Osteoblast (primary cell): Measurements from ENCODE around the gene TNRC18. TPM values are rescaled to one million over a fixed set of nuclear protein-coding genes. Genes with fewer than 3 reads are reported as not detected.

Source experiments
- DNase-seq: peaks from one replicate; pipeline ENCODE4 v3.0.0; 2011; ENCODE audit warnings: low spot score, mixed read lengths; ENCODE audit not compliant: insufficient read length; ENCODE audit errors: missing footprints
- H2AFZ ChIP-seq: 2 replicates; pipeline ENCODE4 v1.6.0; 2011; ENCODE audit warnings: mild to moderate bottlenecking, low read length
- H3K27ac ChIP-seq: 2 replicates; pipeline ENCODE4 v1.5.1; 2011; ENCODE audit warnings: mild to moderate bottlenecking, low read depth, low read length, moderate library complexity
- H3K27me3 ChIP-seq: 2 replicates; pipeline ENCODE4 v1.6.0; 2012; ENCODE audit warnings: mild to moderate bottlenecking, control low read depth, inconsistent platforms, low read length, moderate library complexity; ENCODE audit not compliant: insufficient read depth
- H3K36me3 ChIP-seq: 2 replicates; pipeline ENCODE4 v1.5.1; 2011; ENCODE audit warnings: mild to moderate bottlenecking, low read length, control low read depth, moderate library complexity; ENCODE audit not compliant: insufficient read depth
- H3K4me1 ChIP-seq: 2 replicates; pipeline ENCODE4 v1.5.1; 2011; ENCODE audit warnings: mild to moderate bottlenecking, low read length, control low read depth, moderate library complexity; ENCODE audit not compliant: insufficient read depth
- H3K4me2 ChIP-seq: 2 replicates; pipeline ENCODE4 v1.6.0; 2011; ENCODE audit warnings: mild to moderate bottlenecking, low read length; ENCODE audit not compliant: insufficient read depth
- H3K4me3 ChIP-seq: fragments of 200-600 bp; sonication (generic); 3 replicates; pipeline ENCODE4 v1.5.1; 2012; ENCODE audit warnings: mild to moderate bottlenecking, low read length, inconsistent platforms; ENCODE audit not compliant: insufficient read depth
- H3K79me2 ChIP-seq: 2 replicates; pipeline ENCODE4 v1.6.0; 2012; ENCODE audit warnings: mild to moderate bottlenecking, low read length, control low read depth, inconsistent platforms; ENCODE audit not compliant: insufficient read depth
- H3K9me3 ChIP-seq: 2 replicates; pipeline ENCODE4 v1.5.1; 2011; ENCODE audit warnings: low read depth, low read length, control low read depth
- H4K20me1 ChIP-seq: 2 replicates; pipeline ENCODE4 v1.6.0; 2012; ENCODE audit warnings: mild to moderate bottlenecking, low read length, control low read depth; ENCODE audit not compliant: insufficient read depth
- CTCF ChIP-seq: IDR thresholded peaks from 2 replicates; pipeline ENCODE4 v1.5.1; 2011; ENCODE audit warnings: mild to moderate bottlenecking, low read depth, low read length, moderate library complexity; ENCODE audit errors: extremely low read depth
- total RNA-seq: library from RNA; depleted of rRNA; stranded (reverse); fragments of >200 nt; gene quantifications from 2 replicates; pipeline ENCODE4 v1.2.3, GENCODE V29; 2012

The TNRC18 gene
- total RNA-seq, 1 donor: 83.6 TPM

- Histone ChIP-seq H2AFZ (no peak overlapping the region), H3K27ac (no peak overlapping the region), H3K79me2 (no peaks in the 10 kb centered on the region), H3K36me3 (no peaks in the 10 kb centered on the region), H3K27me3 (no peaks in the 10 kb centered on the region), H3K4me2 (no peak overlapping the region), H3K4me1 (peaks cover 7% of the 10 kb centered on the region), H4K20me1 (peaks cover 2% of the 10 kb centered on the region), H3K4me3 (no peak overlapping the region), H3K9me3 (no peaks in the 10 kb centered on the region)
- DNase-seq: no peak
- TF ChIP-seq CTCF: no peak
These were observed 28.9 kb upstream of the TNRC18 start for GRCh38 chr7:5452470-5452899.

- Histone ChIP-seq H3K4me2 (no peak overlapping the region), H3K9me3 (no peaks in the 10 kb centered on the region), H3K27ac (no peak overlapping the region), H3K36me3 (no peaks in the 10 kb centered on the region), H3K79me2 (no peaks in the 10 kb centered on the region), H3K4me3 (no peak overlapping the region), H3K27me3 (no peaks in the 10 kb centered on the region), H4K20me1 (peaks cover 2% of the 10 kb centered on the region), H2AFZ (no peak overlapping the region), H3K4me1 (peaks cover 7% of the 10 kb centered on the region)
- TF ChIP-seq CTCF: no peak
- no peak for DNase-seq
These were observed 27.8 kb upstream of the TNRC18 start for GRCh38 chr7:5451391-5451790.

GRCh38 chr7:5450549-5451327 lies 27.1 kb upstream of the TNRC18 start:
- TF ChIP-seq CTCF: peak; percentile 40
- H3K27ac ChIP-seq: no peak overlapping the region
- DNase-seq: peak; percentile 83
- H3K4me3 ChIP-seq: no peak overlapping the region
- no peaks in the 10 kb centered on the region for H3K36me3 ChIP-seq
- no peak overlapping the region for H2AFZ ChIP-seq
- H4K20me1 ChIP-seq: peaks cover under 1% of the 10 kb centered on the region
- peaks cover 7% of the 10 kb centered on the region for H3K4me1 ChIP-seq
- no peaks in the 10 kb centered on the region for H3K79me2 ChIP-seq
- H3K4me2 ChIP-seq: no peak overlapping the region
- H3K9me3 ChIP-seq: no peaks in the 10 kb centered on the region
- no peaks in the 10 kb centered on the region for H3K27me3 ChIP-seq

- Histone ChIP-seq H3K4me2 (no peak overlapping the region), H3K4me3 (no peak overlapping the region), H3K9me3 (no peaks in the 10 kb centered on the region), H3K27ac (no peak overlapping the region), H3K36me3 (no peaks in the 10 kb centered on the region), H3K27me3 (no peaks in the 10 kb centered on the region), H3K79me2 (no peaks in the 10 kb centered on the region), H2AFZ (no peak overlapping the region), H3K4me1 (peaks cover 7% of the 10 kb centered on the region), H4K20me1 (no peaks in the 10 kb centered on the region)
- no peak for TF ChIP-seq CTCF
- DNase-seq: peak; percentile 41
These were observed 24.9 kb upstream of the TNRC18 start for GRCh38 chr7:5448378-5449037.
